K562 (cell line): ENCODE results near the gene CRYBA1. TPM values are rescaled to one million over a fixed set of nuclear protein-coding genes. Genes with fewer than 3 reads are reported as not detected.
A peak's percentile ranks its signal among the peaks of the same experiment; 100 is the strongest.

Experiments
- ATF7 ChIP-seq: fragments of 450-650 bp; IDR thresholded peaks from 2 replicates; pipeline ENCODE4 v1.7.1; 2014; ENCODE audit warnings: mild to moderate bottlenecking, moderate library complexity
- EP300 ChIP-seq: IDR thresholded peaks from 2 replicates; pipeline ENCODE4 v1.6.1; 2012; ENCODE audit warnings: low read length, improper control_type of control experiment
- HSF4 ChIP-seq: fragments of 250-450 bp; sonication (Bioruptor Pico); IDR thresholded peaks from 2 replicates; pipeline ENCODE4 v2.1.2; 2022; ENCODE audit warnings: mild to moderate bottlenecking, moderate library complexity, borderline replicate concordance
- MECOM ChIP-seq: fragments of 250-450 bp; sonication (Bioruptor Pico); IDR thresholded peaks from 2 replicates; pipeline ENCODE4 v1.8.0; 2022; ENCODE audit warnings: inconsistent platforms
- MEIS2 ChIP-seq: fragments of 450-650 bp; IDR thresholded peaks from 2 replicates; pipeline ENCODE4 v1.6.1; 2014; ENCODE audit warnings: mild to moderate bottlenecking; ENCODE audit not compliant: partially characterized antibody
- MYC ChIP-seq, 2 experiments: fragments of 250-450 bp in 1 of 2; sonication (Bioruptor Pico) in 1 of 2; IDR thresholded peaks; 2 replicates each; pipeline versions ENCODE4 v1.5.1 to v1.6.1; 2012 to 2021; ENCODE audit warnings: low read depth in 2 of 2, borderline replicate concordance in 1 of 2, improper control_type of control experiment in 1 of 2, low read length in 1 of 2, mild to moderate bottlenecking in 1 of 2, moderate library complexity in 1 of 2
- OTX1 ChIP-seq: fragments of 450-650 bp; formaldehyde crosslinking; IDR thresholded peaks from 2 replicates; pipeline ENCODE4 v1.4.0; 2022; ENCODE audit warnings: mild to moderate bottlenecking
- PHF8 ChIP-seq: fragments of 200-600 bp; sonication (generic); IDR thresholded peaks from 2 replicates; pipeline ENCODE4 v1.6.1; 2012; ENCODE audit warnings: mixed run types, mild to moderate bottlenecking, inconsistent platforms, low read length, moderate library complexity, borderline replicate concordance
- RBM15 ChIP-seq: fragments of 200-400 bp; formaldehyde crosslinking; IDR thresholded peaks from 2 replicates; pipeline ENCODE4 v1.6.1; 2018; ENCODE audit warnings: mild to moderate bottlenecking, low read length, moderate library complexity; ENCODE audit not compliant: insufficient read depth
- SAP30 ChIP-seq: fragments of 200-600 bp; sonication (generic); IDR thresholded peaks from 2 replicates; pipeline ENCODE4 v1.6.1; 2012; ENCODE audit warnings: borderline replicate concordance, low read depth, mild to moderate bottlenecking, moderate library complexity, low read length, control low read depth, inconsistent platforms; ENCODE audit not compliant: insufficient read depth, poor library complexity, severe bottlenecking
- TAF1 ChIP-seq: IDR thresholded peaks from 2 replicates; pipeline ENCODE4 v1.6.1; 2011; ENCODE audit warnings: mild to moderate bottlenecking, low read length, moderate library complexity; ENCODE audit not compliant: insufficient read depth, control insufficient read depth, severe bottlenecking; ENCODE audit errors: extremely low read depth
- TBL1XR1 ChIP-seq, 2 experiments: IDR thresholded peaks; 2 replicates each; pipeline ENCODE4 v1.6.1; 2012; ENCODE audit warnings: improper control_type of control experiment in 2 of 2, low read length in 2 of 2, mild to moderate bottlenecking in 1 of 2
- TRIM24 ChIP-seq, 2 experiments: fragments of 450-650 bp; IDR thresholded peaks; 2 replicates each; pipeline ENCODE4 v1.6.1; 2016
- ZNF143 ChIP-seq: sonication (generic); formaldehyde crosslinking; IDR thresholded peaks from 2 replicates; pipeline ENCODE4 v1.9.0; 2022; ENCODE audit warnings: mild to moderate bottlenecking, missing genetic modification reagents
- ZNF507 ChIP-seq: conservative IDR thresholded peaks from 2 replicates; pipeline ENCODE4 v1.6.1; 2017; ENCODE audit warnings: missing genetic modification characterization, missing compliant biosample characterization
- polyA plus RNA-seq, 8 experiments: library from polyadenylated mRNA; depleted of rRNA in 4 of 8; stranded (reverse) in 5 of 8; unstranded in 3 of 8; fragments of >200 nt; fragmentation: Nextera tagmentation in 2 of 8; fragmentation: Illumina TruSeq in 1 of 8; extraction: Ambion mirVana in 2 of 8; extraction: Trizol in 1 of 8; gene quantifications; 2 replicates each; pipeline versions ENCODE4 v1.2.1 to v1.2.3, GENCODE V29; 2011 to 2014; ENCODE audit warnings: inconsistent platforms in 1 of 8, missing spikeins in 1 of 8
- total RNA-seq, 7 experiments: library from RNA; depleted of rRNA in 6 of 7; stranded (reverse); fragments of >200 nt in 6 of 7; fragmentation: Illumina TruSeq in 2 of 7; extraction: Trizol in 2 of 7; gene quantifications; 2 replicates each; pipeline versions ENCODE4 v1.2.1 to v1.2.3, GENCODE V29; 2011 to 2021; ENCODE audit warnings: low replicate concordance in 1 of 7
- TF ChIP-seq, protein P1 (sequence below): sonication (generic); formaldehyde crosslinking; IDR thresholded peaks from 2 replicates; pipeline ENCODE4 v1.4.0; 2020; ENCODE audit warnings: mild to moderate bottlenecking, missing genetic modification reagents
- TF ChIP-seq, protein P2 (sequence below): fragments of 250-450 bp; sonication (Bioruptor Pico); IDR thresholded peaks from 2 replicates; pipeline ENCODE4 v1.4.0; 2020; ENCODE audit warnings: mild to moderate bottlenecking, moderate library complexity, borderline replicate concordance

CRYBA1 gene
- total and polyA plus RNA-seq, 9 of the 15 experiments (the other 6 are each of a cell fraction or from before 2014, with no cell fraction given) = not detected

DNA sequence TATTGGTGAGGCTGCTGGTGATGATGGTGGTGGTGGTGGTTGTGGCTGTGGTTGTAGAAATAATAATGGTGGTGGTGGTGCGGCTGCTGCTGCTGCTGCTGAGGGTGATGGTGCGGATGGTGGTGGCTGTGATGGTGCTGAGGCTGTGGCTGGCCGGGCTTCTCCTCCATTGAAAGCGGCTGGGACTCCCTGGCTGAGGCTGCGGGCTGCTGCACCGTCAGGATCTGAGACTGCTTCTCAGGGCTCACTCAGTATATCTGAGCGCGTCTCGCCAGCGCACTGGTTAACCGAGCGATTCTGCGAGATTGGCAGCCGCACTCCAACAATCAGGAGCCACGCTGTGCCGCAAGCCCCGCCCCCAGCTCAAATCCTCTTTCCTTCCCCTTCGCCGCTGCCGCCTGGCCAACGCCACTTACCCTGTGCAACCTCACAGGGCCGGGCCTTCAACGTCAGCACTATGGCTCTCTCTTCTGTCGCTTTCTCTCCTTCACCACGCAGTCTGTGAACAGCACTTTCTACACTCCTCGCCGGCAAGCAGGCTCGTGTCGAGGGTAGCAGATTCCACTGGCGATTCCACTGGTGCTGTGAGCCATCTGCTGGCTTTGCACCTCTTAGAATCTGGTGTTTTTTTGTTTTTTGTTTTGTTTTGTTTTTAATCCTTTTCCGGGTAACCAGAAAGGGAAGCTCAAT, 47.4 kb downstream of the CRYBA1 start, which contains the start of gene NUFIP2 (continued):
- TF ChIP-seq MECOM (no peak), HSF4 (CRISPR knock-in tag) (no peak), PHF8 (peak; percentile 87), MEIS2 (peak; percentile 48), TRIM24 (IDR thresholded peaks at IDR 0.05) (peak; percentile 25 to 28; a peak in 1 of 4 replicates), ATF7 (peak; percentile 91), TAF1 (peak; percentile 99), OTX1 (CRISPR knock-in tag) (peak; percentile 85), RBM15 (no peak), ZNF507 (tag) (no peak), ZNF143 (CRISPR knock-in tag) (no peak), EP300 (peak; percentile 98), TBL1XR1 (IDR thresholded peaks at IDR 0.05; ENCODE audit: low read length in 2 of 2) (peak; percentile 50 to 68; a peak in 1 of 4 replicates), MYC (IDR thresholded peaks at IDR 0.05; ENCODE audit: low read depth, low read length) (peak; percentile 72), MYC (CRISPR knock-in tag; IDR thresholded peaks at IDR 0.05; ENCODE audit: borderline replicate concordance, low read depth) (no peak), SAP30 (no peak)
- TF ChIP-seq, protein P1, sequence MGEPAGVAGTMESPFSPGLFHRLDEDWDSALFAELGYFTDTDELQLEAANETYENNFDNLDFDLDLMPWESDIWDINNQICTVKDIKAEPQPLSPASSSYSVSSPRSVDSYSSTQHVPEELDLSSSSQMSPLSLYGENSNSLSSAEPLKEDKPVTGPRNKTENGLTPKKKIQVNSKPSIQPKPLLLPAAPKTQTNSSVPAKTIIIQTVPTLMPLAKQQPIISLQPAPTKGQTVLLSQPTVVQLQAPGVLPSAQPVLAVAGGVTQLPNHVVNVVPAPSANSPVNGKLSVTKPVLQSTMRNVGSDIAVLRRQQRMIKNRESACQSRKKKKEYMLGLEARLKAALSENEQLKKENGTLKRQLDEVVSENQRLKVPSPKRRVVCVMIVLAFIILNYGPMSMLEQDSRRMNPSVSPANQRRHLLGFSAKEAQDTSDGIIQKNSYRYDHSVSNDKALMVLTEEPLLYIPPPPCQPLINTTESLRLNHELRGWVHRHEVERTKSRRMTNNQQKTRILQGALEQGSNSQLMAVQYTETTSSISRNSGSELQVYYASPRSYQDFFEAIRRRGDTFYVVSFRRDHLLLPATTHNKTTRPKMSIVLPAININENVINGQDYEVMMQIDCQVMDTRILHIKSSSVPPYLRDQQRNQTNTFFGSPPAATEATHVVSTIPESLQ (CRISPR knock-in tag) = no peak
- TF ChIP-seq, protein P2, sequence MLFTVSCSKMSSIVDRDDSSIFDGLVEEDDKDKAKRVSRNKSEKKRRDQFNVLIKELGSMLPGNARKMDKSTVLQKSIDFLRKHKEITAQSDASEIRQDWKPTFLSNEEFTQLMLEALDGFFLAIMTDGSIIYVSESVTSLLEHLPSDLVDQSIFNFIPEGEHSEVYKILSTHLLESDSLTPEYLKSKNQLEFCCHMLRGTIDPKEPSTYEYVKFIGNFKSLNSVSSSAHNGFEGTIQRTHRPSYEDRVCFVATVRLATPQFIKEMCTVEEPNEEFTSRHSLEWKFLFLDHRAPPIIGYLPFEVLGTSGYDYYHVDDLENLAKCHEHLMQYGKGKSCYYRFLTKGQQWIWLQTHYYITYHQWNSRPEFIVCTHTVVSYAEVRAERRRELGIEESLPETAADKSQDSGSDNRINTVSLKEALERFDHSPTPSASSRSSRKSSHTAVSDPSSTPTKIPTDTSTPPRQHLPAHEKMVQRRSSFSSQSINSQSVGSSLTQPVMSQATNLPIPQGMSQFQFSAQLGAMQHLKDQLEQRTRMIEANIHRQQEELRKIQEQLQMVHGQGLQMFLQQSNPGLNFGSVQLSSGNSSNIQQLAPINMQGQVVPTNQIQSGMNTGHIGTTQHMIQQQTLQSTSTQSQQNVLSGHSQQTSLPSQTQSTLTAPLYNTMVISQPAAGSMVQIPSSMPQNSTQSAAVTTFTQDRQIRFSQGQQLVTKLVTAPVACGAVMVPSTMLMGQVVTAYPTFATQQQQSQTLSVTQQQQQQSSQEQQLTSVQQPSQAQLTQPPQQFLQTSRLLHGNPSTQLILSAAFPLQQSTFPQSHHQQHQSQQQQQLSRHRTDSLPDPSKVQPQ (CRISPR knock-in tag) = no peak
